Activated naive CD4-positive, alpha-beta T cell treated with anti-CD3 and anti-CD28 coated beads, Interleukin-2, amount 50 U/mL, for 24 hours (primary cell): ENCODE results near the gene ALKBH2.

Source experiments
- H3K27ac Mint-ChIP-seq: one replicate; pipeline ENCODE4 v1.8.0; 2021; ENCODE audit warnings: mild to moderate bottlenecking, mixed read lengths
- H3K27me3 Mint-ChIP-seq: one replicate; pipeline ENCODE4 v1.8.0; 2021; ENCODE audit warnings: mixed read lengths
- H3K36me3 Mint-ChIP-seq: one replicate; pipeline ENCODE4 v1.8.0; 2021; ENCODE audit warnings: mixed read lengths
- H3K4me1 Mint-ChIP-seq: one replicate; pipeline ENCODE4 v1.8.0; 2021; ENCODE audit warnings: mixed read lengths
- H3K4me3 Mint-ChIP-seq: one replicate; pipeline ENCODE4 v1.8.0; 2021; ENCODE audit warnings: mild to moderate bottlenecking, mixed read lengths
- H3K9me3 Mint-ChIP-seq: one replicate; pipeline ENCODE4 v1.8.0; 2021; ENCODE audit warnings: mixed read lengths

Gene ALKBH2

GRCh38 chr12:109093022-109093918, at the start of gene ALKBH2:
ALKBH2 (minus strand) TSS chr12:109093472; CDS start chr12:109092786, 686 bp downstream.
- peak within 1 kb of the TSS; percentile 93 for H3K27ac Mint-ChIP-seq
- no peaks in the 10 kb centered on the region for H3K9me3 Mint-ChIP-seq
- H3K4me1 Mint-ChIP-seq, result peaks cover 33% of the 10 kb centered on the region
- H3K27me3 Mint-ChIP-seq, result no peaks in the 10 kb centered on the region
- H3K4me3 Mint-ChIP-seq, result peak within 1 kb of the TSS; percentile 95
- peaks cover 8% of the 10 kb centered on the region for H3K36me3 Mint-ChIP-seq

GRCh38 chr12:109140560-109140959, 47.3 kb upstream of the ALKBH2 start:
- no peak overlapping the region for H3K27ac Mint-ChIP-seq
- no peaks in the 10 kb centered on the region for H3K27me3 Mint-ChIP-seq
- H3K9me3 Mint-ChIP-seq, result peaks cover 7% of the 10 kb centered on the region
- H3K4me1 Mint-ChIP-seq, result peaks cover 4% of the 10 kb centered on the region
- H3K36me3 Mint-ChIP-seq, result peaks cover 2% of the 10 kb centered on the region
- no peak overlapping the region for H3K4me3 Mint-ChIP-seq

- H3K36me3 Mint-ChIP-seq, result peaks cover 6% of the 10 kb centered on the region
These were observed 46.5 kb upstream of the ALKBH2 start for GRCh38 chr12:109139791-109140190.

GRCh38 chr12:109139360-109139759, 46.1 kb upstream of the ALKBH2 start:
- H3K9me3 Mint-ChIP-seq, result peaks cover 7% of the 10 kb centered on the region
- peaks cover 4% of the 10 kb centered on the region for H3K4me1 Mint-ChIP-seq
- H3K4me3 Mint-ChIP-seq, result no peak overlapping the region
- H3K27me3 Mint-ChIP-seq, result no peaks in the 10 kb centered on the region
- no peak overlapping the region for H3K27ac Mint-ChIP-seq
- H3K36me3 Mint-ChIP-seq, result peaks cover 6% of the 10 kb centered on the region

More at GRCh38 chr12:109139791-109140190, 46.5 kb upstream of the ALKBH2 start:
- Mint-ChIP-seq H3K4me3 (no peak overlapping the region), H3K4me1 (peaks cover 4% of the 10 kb centered on the region), H3K27me3 (no peaks in the 10 kb centered on the region), H3K27ac (no peak overlapping the region), H3K9me3 (peaks cover 7% of the 10 kb centered on the region)

GRCh38 chr12:109137055-109137454, 43.8 kb upstream of the ALKBH2 start:
- peaks cover 6% of the 10 kb centered on the region for H3K36me3 Mint-ChIP-seq
- no peaks in the 10 kb centered on the region for H3K27me3 Mint-ChIP-seq
- H3K9me3 Mint-ChIP-seq, result peaks cover 7% of the 10 kb centered on the region
- H3K4me1 Mint-ChIP-seq, result no peaks in the 10 kb centered on the region
- H3K4me3 Mint-ChIP-seq, result no peak overlapping the region
- no peak overlapping the region for H3K27ac Mint-ChIP-seq

- Mint-ChIP-seq H3K4me1 (no peaks in the 10 kb centered on the region), H3K27me3 (no peaks in the 10 kb centered on the region), H3K4me3 (no peak overlapping the region), H3K9me3 (peaks cover 7% of the 10 kb centered on the region), H3K36me3 (peaks cover 6% of the 10 kb centered on the region), H3K27ac (no peak overlapping the region)
These were observed 41.1 kb upstream of the ALKBH2 start for GRCh38 chr12:109134186-109134917.

- Mint-ChIP-seq H3K27me3 (no peaks in the 10 kb centered on the region), H3K9me3 (peaks cover 1% of the 10 kb centered on the region), H3K27ac (no peak overlapping the region), H3K4me3 (no peak overlapping the region), H3K36me3 (peaks cover 4% of the 10 kb centered on the region), H3K4me1 (no peaks in the 10 kb centered on the region)
These were observed 38.1 kb upstream of the ALKBH2 start for GRCh38 chr12:109131154-109132050.

- no peaks in the 10 kb centered on the region for H3K27me3 Mint-ChIP-seq
- no peak overlapping the region for H3K4me3 Mint-ChIP-seq
- no peaks in the 10 kb centered on the region for H3K4me1 Mint-ChIP-seq
- peaks cover 6% of the 10 kb centered on the region for H3K36me3 Mint-ChIP-seq
- no peaks in the 10 kb centered on the region for H3K9me3 Mint-ChIP-seq
- H3K27ac Mint-ChIP-seq, result no peak overlapping the region
These were observed 37.3 kb upstream of the ALKBH2 start for GRCh38 chr12:109130297-109131153.

- H3K27ac Mint-ChIP-seq, result no peak overlapping the region
- no peaks in the 10 kb centered on the region for H3K9me3 Mint-ChIP-seq
- H3K4me3 Mint-ChIP-seq, result no peak overlapping the region
- peaks cover 3% of the 10 kb centered on the region for H3K36me3 Mint-ChIP-seq
- H3K4me1 Mint-ChIP-seq, result no peaks in the 10 kb centered on the region
- H3K27me3 Mint-ChIP-seq, result no peaks in the 10 kb centered on the region
These were observed 34.4 kb upstream of the ALKBH2 start for GRCh38 chr12:109127533-109128242.

- no peak overlapping the region for H3K4me3 Mint-ChIP-seq
- no peak overlapping the region for H3K27ac Mint-ChIP-seq
- no peaks in the 10 kb centered on the region for H3K27me3 Mint-ChIP-seq
- peaks cover 3% of the 10 kb centered on the region for H3K36me3 Mint-ChIP-seq
- H3K9me3 Mint-ChIP-seq, result no peaks in the 10 kb centered on the region
- no peaks in the 10 kb centered on the region for H3K4me1 Mint-ChIP-seq
These were observed 33.5 kb upstream of the ALKBH2 start for GRCh38 chr12:109126784-109127183.

GRCh38 chr12:109125791-109126190, 32.5 kb upstream of the ALKBH2 start:
- Mint-ChIP-seq H3K27ac (no peak overlapping the region), H3K27me3 (no peaks in the 10 kb centered on the region), H3K9me3 (no peaks in the 10 kb centered on the region), H3K36me3 (peaks cover 3% of the 10 kb centered on the region), H3K4me1 (no peaks in the 10 kb centered on the region), H3K4me3 (no peak overlapping the region)

GRCh38 chr12:109124878-109125648, 31.8 kb upstream of the ALKBH2 start:
- H3K27me3 Mint-ChIP-seq, result no peaks in the 10 kb centered on the region
- no peaks in the 10 kb centered on the region for H3K9me3 Mint-ChIP-seq
- H3K27ac Mint-ChIP-seq, result no peak overlapping the region
- no peaks in the 10 kb centered on the region for H3K4me1 Mint-ChIP-seq
- no peak overlapping the region for H3K4me3 Mint-ChIP-seq
- peaks cover 3% of the 10 kb centered on the region for H3K36me3 Mint-ChIP-seq

GRCh38 chr12:109121346-109121880, 28.1 kb upstream of the ALKBH2 start:
- Mint-ChIP-seq H3K27me3 (no peaks in the 10 kb centered on the region), H3K27ac (no peak overlapping the region), H3K4me1 (no peaks in the 10 kb centered on the region), H3K4me3 (no peak overlapping the region), H3K9me3 (no peaks in the 10 kb centered on the region), H3K36me3 (peaks cover 3% of the 10 kb centered on the region)
